Parathyroid adenoma (tissue), 2 donors: ENCODE data around the gene FAM186B.
A peak's percentile ranks its signal among the peaks of the same experiment; 100 is the strongest.

Source experiments
- H2AFZ ChIP-seq: fragments of 300-600 bp; sonication (generic); one replicate; pipeline ENCODE4 v1.7.0; 2017; ENCODE audit warnings: antibody characterized with exemption, mild to moderate bottlenecking
- H3K27ac ChIP-seq: fragments of 300-600 bp; sonication (generic); one replicate; pipeline ENCODE4 v1.7.0; 2017
- H3K27me3 ChIP-seq: fragments of 300-600 bp; sonication (generic); one replicate; pipeline ENCODE4 v1.7.0; 2017; ENCODE audit warnings: low read length; ENCODE audit not compliant: control insufficient read depth, insufficient read depth
- H3K36me3 ChIP-seq: fragments of 300-600 bp; sonication (generic); one replicate; pipeline ENCODE4 v1.7.0; 2017; ENCODE audit warnings: low read length; ENCODE audit not compliant: control insufficient read depth, insufficient read depth
- H3K4me1 ChIP-seq: fragments of 300-600 bp; sonication (generic); one replicate; pipeline ENCODE4 v1.7.0; 2017; ENCODE audit warnings: control low read depth
- H3K4me2 ChIP-seq: fragments of 300-600 bp; sonication (generic); one replicate; pipeline ENCODE4 v1.7.0; 2017; ENCODE audit warnings: low read length
- H3K4me3 ChIP-seq: fragments of 300-600 bp; sonication (generic); one replicate; pipeline ENCODE4 v1.7.0; 2017; ENCODE audit warnings: low read depth, low read length
- H3K79me2 ChIP-seq: fragments of 300-600 bp; sonication (generic); one replicate; pipeline ENCODE4 v1.7.0; 2017; ENCODE audit warnings: control low read depth
- H3K9ac ChIP-seq: fragments of 300-600 bp; sonication (generic); one replicate; pipeline ENCODE4 v1.7.0; 2017; ENCODE audit warnings: mild to moderate bottlenecking
- H3K9me3 ChIP-seq: fragments of 300-600 bp; sonication (generic); one replicate; pipeline ENCODE4 v1.7.0; 2017; ENCODE audit warnings: low read length; ENCODE audit not compliant: control insufficient read depth
- TF ChIP-seq, protein P1 (sequence below): fragments of 300-600 bp; sonication (generic); IDR thresholded peaks from one replicate; pipeline ENCODE4 v1.7.0; 2017; ENCODE audit warnings: antibody characterized with exemption, mild to moderate bottlenecking
- donor health status: primary hyperparathyroidism.

Gene FAM186B

DNA sequence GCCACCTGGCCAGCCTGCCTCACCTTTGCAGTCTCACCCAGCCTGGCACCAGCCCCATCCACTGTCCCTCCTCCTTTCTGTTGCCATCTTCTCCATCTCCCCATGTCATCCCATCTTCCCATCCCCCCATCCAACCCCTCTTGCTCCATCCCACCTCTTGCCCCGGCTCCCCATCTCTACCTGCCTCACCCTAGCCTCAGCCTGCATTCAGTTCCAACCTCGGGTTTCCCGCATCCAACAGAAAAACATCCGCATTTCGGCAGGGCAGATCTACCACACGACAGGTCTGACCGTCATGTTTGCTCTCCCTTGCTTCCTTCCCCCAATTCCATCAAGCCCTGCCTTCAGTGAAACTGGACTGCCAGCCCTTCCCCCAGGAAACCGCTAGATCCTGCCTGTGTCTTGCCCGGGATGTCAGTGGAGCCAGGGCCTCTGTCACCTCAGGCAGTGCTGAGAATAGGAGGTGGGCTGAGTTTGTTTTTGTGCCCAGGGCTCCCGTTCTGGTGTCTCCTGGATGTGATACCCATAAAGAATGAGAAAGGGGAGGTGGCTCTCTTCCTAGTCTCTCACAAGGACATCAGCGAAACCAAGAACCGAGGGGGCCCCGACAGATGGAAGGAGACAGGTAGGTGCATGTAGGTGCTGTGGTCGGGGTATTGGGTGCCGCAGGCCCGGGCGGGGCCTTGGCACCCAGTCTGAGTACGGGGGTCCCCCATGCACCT, 64.1 kb downstream of the FAM186B start:
- Histone ChIP-seq H3K36me3 (no peaks in the 10 kb centered on the region), H3K4me3 (no peak overlapping the region), H3K4me1 (peaks cover 3% of the 10 kb centered on the region), H3K27ac (no peak overlapping the region), H3K9me3 (no peaks in the 10 kb centered on the region), H3K9ac (no peak overlapping the region), H2AFZ (no peak overlapping the region), H3K79me2 (no peaks in the 10 kb centered on the region), H3K27me3 (no peaks in the 10 kb centered on the region), H3K4me2 (no peak overlapping the region)
- TF ChIP-seq, protein P1, sequence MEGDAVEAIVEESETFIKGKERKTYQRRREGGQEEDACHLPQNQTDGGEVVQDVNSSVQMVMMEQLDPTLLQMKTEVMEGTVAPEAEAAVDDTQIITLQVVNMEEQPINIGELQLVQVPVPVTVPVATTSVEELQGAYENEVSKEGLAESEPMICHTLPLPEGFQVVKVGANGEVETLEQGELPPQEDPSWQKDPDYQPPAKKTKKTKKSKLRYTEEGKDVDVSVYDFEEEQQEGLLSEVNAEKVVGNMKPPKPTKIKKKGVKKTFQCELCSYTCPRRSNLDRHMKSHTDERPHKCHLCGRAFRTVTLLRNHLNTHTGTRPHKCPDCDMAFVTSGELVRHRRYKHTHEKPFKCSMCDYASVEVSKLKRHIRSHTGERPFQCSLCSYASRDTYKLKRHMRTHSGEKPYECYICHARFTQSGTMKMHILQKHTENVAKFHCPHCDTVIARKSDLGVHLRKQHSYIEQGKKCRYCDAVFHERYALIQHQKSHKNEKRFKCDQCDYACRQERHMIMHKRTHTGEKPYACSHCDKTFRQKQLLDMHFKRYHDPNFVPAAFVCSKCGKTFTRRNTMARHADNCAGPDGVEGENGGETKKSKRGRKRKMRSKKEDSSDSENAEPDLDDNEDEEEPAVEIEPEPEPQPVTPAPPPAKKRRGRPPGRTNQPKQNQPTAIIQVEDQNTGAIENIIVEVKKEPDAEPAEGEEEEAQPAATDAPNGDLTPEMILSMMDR, result no peak

DNA sequence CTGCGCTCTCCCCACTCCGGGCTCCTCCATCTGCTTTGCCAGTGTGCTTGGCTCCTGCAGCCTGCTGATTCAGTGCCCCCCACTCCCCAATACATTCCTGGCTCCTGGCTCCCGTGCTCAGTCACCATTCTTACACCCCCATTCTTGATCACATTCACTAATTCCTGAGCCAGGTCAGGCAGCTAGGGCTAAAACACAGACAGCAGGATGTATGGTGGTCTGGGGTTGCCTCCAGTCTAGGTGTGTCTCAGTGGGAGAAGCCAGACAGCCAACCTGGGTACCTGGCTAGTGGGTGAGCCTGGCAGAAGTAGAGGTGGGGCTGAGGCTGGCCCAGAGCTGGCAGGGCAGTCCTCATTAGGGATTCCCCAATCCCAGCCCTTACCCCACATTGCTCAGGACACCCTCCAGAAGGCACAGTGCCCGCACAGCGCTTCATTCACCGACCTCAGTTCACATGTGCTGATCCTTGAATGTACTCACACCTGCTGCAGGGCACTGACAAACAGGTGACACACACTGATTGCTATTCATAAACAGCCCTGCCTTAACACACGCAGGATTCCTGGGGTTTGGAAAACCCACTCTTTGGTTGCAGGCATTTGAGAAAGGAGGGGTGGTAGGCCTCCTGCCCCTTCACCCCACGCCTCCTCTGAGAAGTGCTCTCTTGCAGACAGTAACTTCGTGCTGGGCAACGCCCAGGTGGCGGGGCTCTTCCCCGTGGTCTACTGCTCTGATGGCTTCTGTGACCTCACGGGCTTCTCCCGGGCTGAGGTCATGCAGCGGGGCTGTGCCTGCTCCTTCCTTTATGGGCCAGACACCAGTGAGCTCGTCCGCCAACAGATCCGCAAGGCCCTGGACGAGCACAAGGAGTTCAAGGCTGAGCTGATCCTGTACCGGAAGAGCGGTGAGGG, 65.0 kb downstream of the FAM186B start:
- no peak overlapping the region for H3K9ac ChIP-seq
- no peak overlapping the region for H3K27ac ChIP-seq
- no peaks in the 10 kb centered on the region for H3K27me3 ChIP-seq
- TF ChIP-seq, protein P1, result no peak
- no peaks in the 10 kb centered on the region for H3K36me3 ChIP-seq
- no peak overlapping the region for H3K4me3 ChIP-seq
- no peaks in the 10 kb centered on the region for H3K79me2 ChIP-seq
- H3K9me3 ChIP-seq, result no peaks in the 10 kb centered on the region
- no peak overlapping the region for H2AFZ ChIP-seq
- peaks cover 3% of the 10 kb centered on the region for H3K4me1 ChIP-seq
- H3K4me2 ChIP-seq, result peak overlapping the region; percentile 52

DNA sequence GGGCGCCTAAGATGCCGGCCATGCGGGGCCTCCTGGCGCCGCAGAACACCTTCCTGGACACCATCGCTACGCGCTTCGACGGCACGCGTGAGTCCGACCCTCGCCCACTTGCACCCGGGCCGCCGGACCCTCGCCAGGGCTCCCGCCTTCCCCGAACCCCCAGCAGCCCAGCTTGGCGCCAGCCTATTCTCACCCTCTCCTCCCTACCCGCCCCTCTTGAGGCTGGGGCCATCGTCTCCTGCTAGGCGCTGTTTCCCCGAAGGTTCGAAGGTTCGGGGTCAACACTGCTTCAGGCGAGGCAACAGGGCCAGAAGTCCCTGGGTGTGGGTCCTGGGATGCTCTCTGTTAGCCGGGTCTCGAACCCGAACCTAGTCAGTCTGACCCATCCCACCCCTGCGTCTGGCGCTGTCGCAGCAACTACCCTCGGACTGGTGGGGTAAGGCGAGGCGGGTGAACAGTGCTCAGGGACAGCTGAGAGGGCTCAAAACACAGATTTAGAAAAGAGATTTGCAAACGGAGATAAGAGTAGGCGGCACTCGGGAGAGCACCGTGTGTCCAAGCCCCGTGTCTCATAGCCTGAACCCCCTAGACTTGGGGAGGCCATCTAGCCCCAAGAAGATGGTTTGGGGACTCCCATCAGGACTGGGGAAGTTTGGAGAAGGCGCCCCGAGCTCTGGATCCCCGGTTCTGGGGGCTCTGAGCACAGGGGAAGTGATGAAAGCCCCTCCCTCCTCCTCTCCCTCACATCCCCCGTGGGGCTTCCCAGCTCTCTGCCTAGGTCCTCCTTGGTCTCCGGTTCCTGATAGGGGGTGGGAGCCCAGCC, 65.8 kb downstream of the FAM186B start:
- no peak overlapping the region for H3K9ac ChIP-seq
- H3K4me3 ChIP-seq, result peak overlapping the region; percentile 42
- no peak overlapping the region for H3K27ac ChIP-seq
- peak overlapping the region; percentile 52 for H3K4me2 ChIP-seq
- peaks cover 3% of the 10 kb centered on the region for H3K4me1 ChIP-seq
- peak overlapping the region; percentile 43 for H2AFZ ChIP-seq
- H3K79me2 ChIP-seq, result no peaks in the 10 kb centered on the region
- H3K36me3 ChIP-seq, result no peaks in the 10 kb centered on the region
- H3K9me3 ChIP-seq, result no peaks in the 10 kb centered on the region
- TF ChIP-seq, protein P1, result no peak
- H3K27me3 ChIP-seq, result no peaks in the 10 kb centered on the region

DNA sequence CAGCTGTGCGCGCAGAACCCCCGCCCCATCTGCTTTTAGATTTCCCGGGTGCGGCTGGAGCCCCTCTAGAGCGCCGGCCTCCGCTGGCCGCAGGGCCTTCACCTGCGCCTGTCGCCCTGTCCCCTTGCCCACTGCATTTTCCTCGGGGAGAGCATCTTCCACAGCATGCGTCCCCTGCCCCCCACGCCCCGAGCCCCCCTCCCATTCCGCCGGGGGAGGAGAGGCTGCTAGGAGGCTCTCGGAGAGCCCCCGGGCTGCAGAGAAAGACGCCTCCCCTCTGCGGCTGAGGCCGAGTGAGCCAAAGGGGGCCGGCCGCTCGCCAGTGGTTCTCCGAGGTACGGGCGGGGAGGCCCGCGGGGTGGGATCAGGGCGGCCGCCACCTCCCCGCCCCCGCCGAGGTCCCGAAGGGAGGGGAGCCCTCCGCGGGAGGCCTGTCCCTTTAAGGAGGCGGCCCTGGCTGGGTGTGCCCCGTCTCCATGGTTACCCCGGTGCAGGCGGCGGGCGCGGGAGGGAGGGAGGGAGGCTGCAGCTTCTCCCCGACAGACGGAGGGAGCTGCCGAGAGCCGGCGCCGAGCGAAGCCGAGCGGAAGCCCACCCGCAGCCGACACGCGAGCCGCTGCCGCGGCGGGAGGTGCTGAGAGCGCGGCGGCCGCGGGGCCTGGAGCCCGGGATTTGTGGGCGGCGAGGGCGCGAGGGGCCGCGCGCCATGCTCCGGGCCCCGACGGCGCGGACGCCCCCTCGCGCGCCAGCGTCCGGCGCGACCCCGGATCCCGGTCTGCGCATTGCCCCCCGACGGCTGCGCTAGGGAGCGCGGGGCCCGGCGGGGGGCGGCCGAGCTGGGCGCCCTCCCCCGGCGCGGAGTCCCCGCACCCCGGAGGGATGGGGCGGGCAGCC, 66.7 kb downstream of the FAM186B start, which contains the start of gene KCNH3:
KCNH3 (plus strand) TSS at position 521 of the 894 bp plus-strand sequence. CDS start 387 bp downstream, outside the sequence.
- Histone ChIP-seq H3K9ac (no peak within 1 kb of the TSS), H3K4me2 (peak within 1 kb of the TSS; percentile 74), H3K36me3 (no peaks in the 10 kb centered on the region), H3K4me1 (peaks cover 3% of the 10 kb centered on the region), H3K27ac (no peak within 1 kb of the TSS), H3K27me3 (no peaks in the 10 kb centered on the region), H2AFZ (peak within 1 kb of the TSS; percentile 88), H3K79me2 (no peaks in the 10 kb centered on the region), H3K9me3 (no peaks in the 10 kb centered on the region), H3K4me3 (peak within 1 kb of the TSS; percentile 53)
- TF ChIP-seq, protein P1, result no peak
